GM23248 (cell line): Measurements from ENCODE around the gene SLC35G3.

Experiments used
- EZH2 ChIP-seq: fragments of 200-600 bp; sonication (generic); IDR thresholded peaks from 2 replicates; pipeline ENCODE4 v1.6.1; 2018; ENCODE audit warnings: antibody characterized with exemption, mild to moderate bottlenecking; ENCODE audit not compliant: insufficient read depth, poor library complexity, severe bottlenecking
- EZH2phosphoT487 ChIP-seq: fragments of 200-600 bp; sonication (generic); IDR thresholded peaks from 2 replicates; pipeline ENCODE4 v1.6.1; 2018; ENCODE audit warnings: antibody characterized with exemption, moderate library complexity, mild to moderate bottlenecking, low read depth; ENCODE audit not compliant: insufficient read depth

GRCh38 chr17:35210741-35211140 lies 16.5 kb upstream of the SLC35G3 start:
- no peak for TF ChIP-seq EZH2phosphoT487
- TF ChIP-seq EZH2: no peak
